Upper lobe of left lung (tissue), 4 donors: Measurements from ENCODE around the gene TAF8.

ENCODE experiments used
- EP300 ChIP-seq, 4 donors: sonication (generic); formaldehyde crosslinking; IDR thresholded peaks; one replicate each; pipeline ENCODE4 v1.5.1; 2017; ENCODE audit warnings: antibody characterized with exemption in 4 of 4, control low read depth in 2 of 4
- POLR2AphosphoS5 ChIP-seq, 2 donors: sonication (generic); formaldehyde crosslinking; IDR thresholded peaks; one replicate each; pipeline ENCODE4 v1.5.1; 2017; ENCODE audit warnings: antibody characterized with exemption in 2 of 2

DNA sequence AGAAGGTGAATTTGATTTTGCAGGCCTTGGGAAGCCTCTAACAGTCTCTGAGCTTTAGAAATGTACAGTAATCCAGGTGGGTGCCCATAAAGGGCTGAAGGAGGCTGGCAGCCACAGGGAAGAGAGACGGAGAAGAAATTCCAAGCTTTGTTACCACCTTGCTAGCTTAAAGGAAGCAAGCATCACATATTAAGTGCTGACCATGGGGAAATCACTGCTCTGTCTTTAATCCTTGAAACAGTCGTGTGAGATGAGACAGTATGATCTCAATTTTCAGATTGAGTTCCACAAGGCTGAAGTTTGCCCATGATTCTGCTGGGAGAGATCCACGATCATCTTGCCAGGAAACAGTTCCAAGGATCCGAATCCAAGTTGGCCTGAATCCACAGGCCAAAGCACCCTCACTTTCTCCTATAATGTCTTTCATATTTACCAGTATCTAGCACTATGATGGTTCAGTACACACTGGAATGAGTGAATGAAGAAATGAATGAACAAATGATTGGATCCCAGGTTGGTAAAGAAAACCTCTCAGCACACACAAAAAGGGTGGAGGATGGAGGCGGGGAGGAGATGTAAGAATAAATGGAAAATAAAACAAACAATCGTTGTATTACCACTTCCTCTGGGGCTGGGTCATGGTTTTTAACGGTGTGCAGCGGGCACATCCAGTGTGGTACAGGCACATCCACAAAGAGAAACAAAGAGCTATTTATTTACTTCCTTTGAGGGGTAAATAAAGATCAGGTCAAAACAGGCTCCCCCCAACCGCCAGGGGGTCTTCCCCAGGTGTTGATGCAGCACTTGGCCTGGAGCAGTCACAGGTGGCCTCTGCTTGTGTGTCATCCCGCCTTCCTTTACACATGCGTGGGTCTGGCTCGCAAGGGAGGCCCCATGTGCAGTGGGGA, 28.2 kb upstream of the TAF8 start:
- no peak for TF ChIP-seq EP300 (IDR thresholded peaks at IDR 0.05)
- no peak for TF ChIP-seq POLR2AphosphoS5 (IDR thresholded peaks at IDR 0.05)
